ENCODE results near the gene LTBP4. TPM values are rescaled to one million over a fixed set of nuclear protein-coding genes. Genes with fewer than 3 reads are reported as not detected.
"Not testable (repeated sequence)": the region's sequence is repeated elsewhere in the genome, so short reads cannot be mapped to it uniquely, and the experiment has no call there.

LTBP4 gene
- total RNA-seq, 2 experiments from 2014 or later, result 121 to 122 TPM

DNA sequence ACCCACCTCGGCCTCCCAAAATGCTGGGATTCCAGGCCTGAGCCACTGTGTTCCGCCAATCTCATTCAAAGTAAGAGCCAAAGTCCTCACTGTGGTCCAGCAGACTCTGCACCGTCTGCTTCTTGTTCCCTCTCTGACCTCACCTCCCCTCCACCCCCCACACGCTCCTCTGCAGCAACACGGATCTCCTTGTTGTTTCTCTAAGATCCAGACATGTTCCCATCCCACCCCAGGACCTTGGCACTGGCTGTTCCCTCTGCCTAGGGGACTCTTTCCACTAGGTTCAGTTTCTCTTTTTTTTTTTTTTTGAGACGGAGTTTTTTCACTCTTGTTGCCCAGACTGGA lies 38.4 kb downstream of the LTBP4 start:
- Mint-ChIP-seq H3K36me3 (ENCODE audit: low read depth) (no peaks in the 10 kb centered on the region), H3K27ac (no peak overlapping the region), H3K4me1 (peaks cover 1% of the 10 kb centered on the region), H3K27me3 (peaks cover 4% of the 10 kb centered on the region), H3K4me3 (no peak overlapping the region), H3K9me3 (no peaks in the 10 kb centered on the region)
- POLR2A ChIA-PET, result no interaction called here
- DNase-seq, result no peak
- CTCF ChIA-PET, result no interaction called here

DNA sequence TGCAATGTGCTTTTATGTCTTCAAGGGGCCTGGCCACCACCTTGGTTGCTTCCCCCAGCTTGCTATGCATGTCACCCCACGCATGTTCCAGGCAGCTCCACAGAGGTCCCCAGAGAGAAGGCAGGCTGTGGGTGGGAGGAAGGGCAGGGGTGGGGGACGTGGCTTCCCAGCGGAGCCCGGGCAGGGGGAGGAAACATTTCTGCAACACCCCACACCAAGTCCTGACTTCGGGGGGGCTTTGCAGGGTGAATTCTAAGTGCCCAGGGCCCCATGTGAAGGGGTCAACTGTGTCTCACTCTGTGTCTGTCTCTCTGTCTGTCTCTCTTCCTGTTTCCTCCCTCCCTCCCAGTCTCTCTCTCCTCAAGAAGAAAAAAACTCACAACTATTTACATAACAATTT lies 39.6 kb downstream of the LTBP4 start:
- POLR2A ChIA-PET, result no interaction called here
- Mint-ChIP-seq H3K4me3 (no peak overlapping the region), H3K27ac (no peak overlapping the region), H3K9me3 (no peaks in the 10 kb centered on the region), H3K4me1 (peaks cover 1% of the 10 kb centered on the region), H3K27me3 (peaks cover 1% of the 10 kb centered on the region), H3K36me3 (ENCODE audit: low read depth) (no peaks in the 10 kb centered on the region)
- CTCF ChIA-PET, result interaction anchor here (0.6 kb wide), 1 partner anchor 462 kb away, joined by 4 read pairs; no protein-coding TSS in a partner anchor
- DNase-seq, result no peak

DNA sequence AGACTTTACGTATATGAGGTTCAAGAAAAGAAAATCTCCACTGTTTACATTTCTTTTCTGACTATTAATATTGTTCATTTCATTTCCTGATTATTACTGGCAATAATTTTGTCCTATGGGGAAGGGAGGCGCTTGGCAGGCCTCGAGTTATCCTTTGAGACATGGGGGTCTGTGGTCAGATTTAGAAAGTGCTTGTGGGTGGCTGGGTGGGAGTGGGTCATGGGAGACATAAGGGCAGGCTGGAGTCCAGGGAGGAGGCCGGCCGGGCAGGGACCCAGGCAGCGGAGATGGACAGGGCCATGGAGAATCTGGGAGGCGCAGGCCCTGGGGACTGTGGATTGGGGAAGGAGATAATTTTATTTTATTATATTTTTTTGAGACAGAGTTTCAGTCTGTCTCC lies 40.1 kb downstream of the LTBP4 start:
- ChIA-PET POLR2A (no interaction called here), CTCF (no interaction called here)
- DNase-seq, result no peak
- H3K9me3 Mint-ChIP-seq, result no peaks in the 10 kb centered on the region
- H3K27ac Mint-ChIP-seq, result no peak overlapping the region
- H3K4me3 Mint-ChIP-seq, result no peak overlapping the region
- peaks cover 6% of the 10 kb centered on the region for H3K4me1 Mint-ChIP-seq
- no peaks in the 10 kb centered on the region for H3K36me3 Mint-ChIP-seq (ENCODE audit: low read depth)
- peaks cover 6% of the 10 kb centered on the region for H3K27me3 Mint-ChIP-seq

DNA sequence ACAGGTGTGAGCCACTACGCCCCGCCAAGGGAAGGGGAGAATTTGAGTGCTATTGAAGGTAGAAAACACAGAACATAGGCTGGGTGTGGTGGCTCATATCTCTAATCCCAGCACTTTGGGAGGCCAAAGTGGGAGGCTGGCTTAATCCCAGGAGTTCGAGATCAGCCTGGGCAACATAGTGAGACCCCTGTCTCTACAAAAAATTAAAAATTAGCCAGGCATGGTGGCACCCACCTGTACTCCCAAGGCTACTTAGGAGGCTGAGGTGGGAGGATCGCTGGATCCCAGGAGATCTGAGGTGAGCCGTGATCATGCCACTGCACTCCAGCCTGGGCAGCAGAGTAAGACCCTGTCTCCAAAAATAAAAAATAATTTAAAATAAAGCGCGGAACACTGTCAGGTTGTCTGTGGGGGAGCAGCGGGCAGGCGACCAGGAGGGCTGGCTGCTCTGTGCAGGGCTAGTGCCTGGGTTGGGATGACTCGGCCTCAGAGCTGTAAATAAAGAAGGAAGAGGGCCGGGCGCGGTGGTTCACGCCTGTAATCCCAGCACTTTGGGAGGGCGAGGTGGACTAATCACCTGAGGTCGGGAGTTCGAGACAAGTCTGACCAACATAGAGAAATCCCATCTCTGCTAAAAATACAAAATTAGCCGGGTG lies 41.0 kb downstream of the LTBP4 start:
- H3K9me3 Mint-ChIP-seq, result no peaks in the 10 kb centered on the region
- H3K27me3 Mint-ChIP-seq, result peaks cover 6% of the 10 kb centered on the region
- no peaks in the 10 kb centered on the region for H3K36me3 Mint-ChIP-seq (ENCODE audit: low read depth)
- ChIA-PET POLR2A (interaction anchor here (0.7 kb wide), 1 partner anchor 251 kb away, joined by 4 read pairs; no protein-coding TSS in a partner anchor), CTCF (interaction anchor here (5.2 kb wide), 1 partner anchor 8 kb away, joined by 49 read pairs; no protein-coding TSS in a partner anchor)
- DNase-seq, result no peak
- H3K27ac Mint-ChIP-seq, result no peak overlapping the region
- peaks cover 6% of the 10 kb centered on the region for H3K4me1 Mint-ChIP-seq
- H3K4me3 Mint-ChIP-seq, result no peak overlapping the region

DNA sequence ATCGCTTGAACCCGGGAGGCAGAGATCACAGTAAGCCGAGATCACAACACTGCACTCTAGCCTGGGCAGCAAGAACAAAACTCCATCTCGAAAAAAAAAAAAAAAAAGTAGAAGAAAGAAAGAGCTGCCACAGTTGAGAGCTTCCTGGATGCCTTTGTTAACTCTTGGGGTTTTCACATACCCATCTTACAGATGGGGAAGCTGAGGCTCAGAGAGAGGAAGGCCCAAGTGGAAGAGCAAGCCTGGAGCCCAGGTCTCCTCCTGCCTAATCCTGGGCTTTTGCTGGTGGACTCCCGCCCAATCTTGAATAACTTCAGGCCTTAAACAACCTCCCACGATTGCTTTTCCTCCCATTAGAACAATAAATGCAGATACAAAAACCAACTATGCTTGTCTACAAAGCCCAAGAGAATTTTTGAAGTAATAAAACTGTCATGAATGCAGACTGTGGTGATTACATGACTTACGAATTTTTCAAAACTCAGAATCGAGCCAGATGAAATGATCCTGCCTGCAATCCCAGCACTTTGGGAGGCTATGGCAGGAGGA lies 41.7 kb downstream of the LTBP4 start:
- Mint-ChIP-seq H3K9me3 (no peaks in the 10 kb centered on the region), H3K36me3 (ENCODE audit: low read depth) (no peaks in the 10 kb centered on the region), H3K4me1 (peaks cover 6% of the 10 kb centered on the region), H3K4me3 (no peak overlapping the region), H3K27ac (no peak overlapping the region), H3K27me3 (peaks cover 6% of the 10 kb centered on the region)
- ChIA-PET CTCF (interaction anchor here (5.2 kb wide), 1 partner anchor 8 kb away, joined by 49 read pairs; no protein-coding TSS in a partner anchor), POLR2A (interaction anchor here (0.6 to 0.7 kb wide), 2 partner anchors 15 to 251 kb away, joined by 3 to 4 read pairs; no protein-coding TSS in a partner anchor)
- DNase-seq, result no peak

DNA sequence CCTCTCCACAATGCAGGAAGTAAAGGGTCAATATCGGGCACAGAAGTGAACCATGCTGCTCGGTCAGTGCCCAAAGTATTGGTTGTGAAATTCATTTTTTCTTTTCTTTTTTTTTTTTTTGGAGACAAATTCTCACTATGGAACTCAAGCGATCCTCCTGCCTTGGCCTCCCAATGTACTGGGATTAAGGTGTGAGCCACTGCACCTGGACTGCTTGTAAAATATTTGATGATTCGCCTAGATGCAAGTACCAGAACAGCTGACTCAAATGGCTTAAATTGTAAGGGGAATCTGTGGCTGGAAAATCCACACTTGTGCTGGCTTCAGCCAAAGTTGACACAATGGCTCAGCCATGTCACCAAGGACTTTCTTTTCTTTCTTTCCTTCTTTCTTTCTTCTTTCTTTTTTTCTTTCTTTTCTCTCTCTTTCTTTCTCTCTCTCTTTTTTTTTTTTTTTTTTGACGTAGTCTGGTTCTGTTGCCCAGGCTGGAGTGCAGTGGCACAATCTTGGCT lies 45.6 kb downstream of the LTBP4 start:
- H3K9me3 Mint-ChIP-seq, result no peaks in the 10 kb centered on the region
- no peak overlapping the region for H3K27ac Mint-ChIP-seq
- no peak for DNase-seq
- POLR2A ChIA-PET, result no interaction called here
- peaks cover 10% of the 10 kb centered on the region for H3K27me3 Mint-ChIP-seq
- CTCF ChIA-PET, result interaction anchor here (0.7 to 5.2 kb wide), 2 partner anchors 12 to 76 kb away, joined by 4 to 49 read pairs; no protein-coding TSS in a partner anchor
- H3K36me3 Mint-ChIP-seq (ENCODE audit: low read depth), result no peaks in the 10 kb centered on the region
- peaks cover 6% of the 10 kb centered on the region for H3K4me1 Mint-ChIP-seq
- H3K4me3 Mint-ChIP-seq, result no peak overlapping the region

DNA sequence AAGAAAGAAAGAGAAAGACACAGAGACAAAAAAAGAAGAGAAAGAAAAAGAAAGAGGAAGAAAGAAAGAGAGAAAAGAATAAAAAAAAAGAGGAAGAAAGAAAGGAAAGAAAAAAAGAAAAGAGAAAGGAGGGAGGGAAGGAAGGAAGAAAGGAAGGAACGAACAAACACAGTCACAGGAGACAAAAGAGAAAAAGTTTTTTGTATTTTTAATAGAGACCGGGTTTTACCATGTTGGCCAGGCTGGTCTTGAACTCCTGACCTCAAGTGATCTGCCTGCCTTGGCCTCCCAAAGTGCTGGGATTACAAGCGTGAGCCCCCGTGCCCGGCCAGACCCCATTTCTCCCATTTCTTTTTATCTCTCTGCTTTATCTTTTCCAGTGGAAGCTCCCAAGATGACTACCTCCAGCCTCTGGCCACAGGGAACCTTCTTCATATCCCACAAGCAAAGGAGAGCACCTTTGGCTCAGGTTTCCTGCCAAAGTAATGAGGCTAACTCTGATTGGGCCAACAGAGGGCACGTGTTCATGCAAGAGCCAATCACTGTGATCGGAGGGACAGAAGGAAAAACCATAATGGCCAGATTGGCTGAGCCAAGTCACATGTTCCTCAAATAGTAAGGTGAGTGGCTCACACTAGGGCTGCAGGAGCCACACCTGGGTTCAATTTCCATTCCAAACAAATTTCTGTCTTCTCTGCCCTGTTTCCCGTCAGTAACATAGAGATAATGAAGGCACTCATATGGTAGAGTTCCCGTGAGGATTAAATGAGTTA lies 48.9 kb downstream of the LTBP4 start:
- H3K4me1 Mint-ChIP-seq; DNase-seq; H3K4me3 Mint-ChIP-seq; H3K27ac Mint-ChIP-seq; H3K9me3 Mint-ChIP-seq; H3K27me3 Mint-ChIP-seq; H3K36me3 Mint-ChIP-seq (ENCODE audit: low read depth): not testable (repeated sequence)
- CTCF ChIA-PET, result interaction anchor here (0.6 kb wide), 1 partner anchor 29 kb away, joined by 8 read pairs; no protein-coding TSS in a partner anchor
- POLR2A ChIA-PET, result interaction anchor here (0.6 to 1.0 kb wide), 2 partner anchors 13 to 322 kb away, joined by 3 read pairs; no protein-coding TSS in a partner anchor

DNA sequence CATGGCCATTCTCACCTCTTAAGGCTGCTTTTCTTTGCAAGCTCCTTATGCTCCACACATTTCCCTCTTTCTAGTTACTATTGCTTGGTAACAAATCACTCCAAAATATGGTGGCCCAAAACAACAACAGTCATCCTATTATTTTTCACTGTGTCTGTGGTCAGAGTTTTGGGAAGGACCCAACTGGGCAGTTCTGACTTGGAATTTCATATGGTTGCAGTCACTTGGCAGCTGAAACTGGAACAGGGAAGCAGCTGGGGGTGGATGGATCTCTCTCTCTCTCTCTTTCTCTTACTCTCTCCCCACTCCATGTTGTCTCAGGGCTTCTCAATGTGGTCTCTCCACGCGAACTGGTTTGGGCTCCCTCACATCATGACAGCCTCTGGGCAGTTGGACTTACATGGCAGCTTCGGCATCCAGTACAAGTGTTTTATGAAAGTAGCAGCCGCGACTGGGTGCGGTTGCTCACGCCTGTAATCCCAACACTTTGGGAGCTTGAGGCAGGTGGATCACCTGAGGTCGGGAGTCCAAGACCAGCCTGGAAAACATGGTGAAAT lies 49.7 kb downstream of the LTBP4 start:
- no peak overlapping the region for H3K27ac Mint-ChIP-seq
- CTCF ChIA-PET, result interaction anchor here (0.6 kb wide), 2 partner anchors 30 to 553 kb away, joined by 3 to 8 read pairs; no protein-coding TSS in a partner anchor
- H3K27me3 Mint-ChIP-seq, result peaks cover 8% of the 10 kb centered on the region

DNA sequence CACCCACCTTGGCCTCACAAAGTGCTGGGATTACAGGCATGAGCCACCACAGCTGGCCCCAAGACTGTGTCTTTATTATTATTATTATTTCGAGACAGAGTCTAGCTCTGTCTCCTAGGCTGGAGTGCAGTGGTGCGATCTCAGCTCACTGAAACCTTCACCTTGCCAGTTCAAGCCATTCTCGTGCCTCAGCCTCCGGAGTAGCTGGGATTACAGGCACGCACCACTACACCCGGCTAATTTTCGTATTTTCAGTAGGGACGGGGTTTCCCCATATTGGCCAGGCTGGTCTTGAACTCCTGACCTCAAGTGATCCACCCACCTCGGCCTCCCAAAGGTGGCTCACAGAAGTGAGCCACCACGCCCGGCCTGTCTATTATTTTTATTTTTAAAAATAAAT lies 51.1 kb downstream of the LTBP4 start:
- H3K9me3 Mint-ChIP-seq; H3K4me1 Mint-ChIP-seq; H3K27ac Mint-ChIP-seq; DNase-seq; POLR2A ChIA-PET; H3K27me3 Mint-ChIP-seq; H3K36me3 Mint-ChIP-seq (ENCODE audit: low read depth); H3K4me3 Mint-ChIP-seq: not testable (repeated sequence)
- CTCF ChIA-PET, result interaction anchor here (0.7 to 0.8 kb wide), 2 partner anchors 12 to 17 kb away, joined by 3 read pairs; no protein-coding TSS in a partner anchor

More for the DNA sequence above, 49.7 kb downstream of the LTBP4 start:
- Mint-ChIP-seq H3K4me3 (no peak overlapping the region), H3K36me3 (ENCODE audit: low read depth) (no peaks in the 10 kb centered on the region), H3K9me3 (no peaks in the 10 kb centered on the region), H3K4me1 (peaks cover 4% of the 10 kb centered on the region)
- DNase-seq, result no peak
- POLR2A ChIA-PET, result interaction anchor here (0.6 to 1.0 kb wide), 2 partner anchors 12 to 321 kb away, joined by 3 read pairs; no protein-coding TSS in a partner anchor

DNA sequence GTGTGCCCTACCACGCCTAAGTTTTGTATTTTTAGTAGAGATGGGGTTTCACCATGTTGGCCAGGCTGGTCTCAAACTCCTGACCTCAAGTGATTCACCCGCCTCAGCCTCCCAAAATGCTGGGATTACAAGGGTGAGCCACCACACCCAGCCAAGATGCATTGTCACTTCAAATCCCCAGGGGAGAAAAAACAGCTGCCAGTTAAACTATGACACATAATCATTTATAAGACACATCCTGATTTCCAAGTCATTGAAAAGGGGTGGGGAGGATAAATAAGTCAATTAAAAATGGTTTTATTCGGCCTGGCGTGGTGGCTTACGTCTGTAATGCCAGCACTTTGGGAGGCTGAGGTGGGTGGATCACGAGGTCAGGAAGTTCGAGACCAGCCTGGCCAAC lies 54.5 kb downstream of the LTBP4 start:
- H3K27ac Mint-ChIP-seq; H3K9me3 Mint-ChIP-seq; H3K36me3 Mint-ChIP-seq (ENCODE audit: low read depth); H3K4me3 Mint-ChIP-seq; POLR2A ChIA-PET; DNase-seq; H3K27me3 Mint-ChIP-seq; H3K4me1 Mint-ChIP-seq: not testable (repeated sequence)
- CTCF ChIA-PET, result interaction anchor here (1.2 kb wide), 1 partner anchor 21 kb away, joined by 3 read pairs; no protein-coding TSS in a partner anchor

DNA sequence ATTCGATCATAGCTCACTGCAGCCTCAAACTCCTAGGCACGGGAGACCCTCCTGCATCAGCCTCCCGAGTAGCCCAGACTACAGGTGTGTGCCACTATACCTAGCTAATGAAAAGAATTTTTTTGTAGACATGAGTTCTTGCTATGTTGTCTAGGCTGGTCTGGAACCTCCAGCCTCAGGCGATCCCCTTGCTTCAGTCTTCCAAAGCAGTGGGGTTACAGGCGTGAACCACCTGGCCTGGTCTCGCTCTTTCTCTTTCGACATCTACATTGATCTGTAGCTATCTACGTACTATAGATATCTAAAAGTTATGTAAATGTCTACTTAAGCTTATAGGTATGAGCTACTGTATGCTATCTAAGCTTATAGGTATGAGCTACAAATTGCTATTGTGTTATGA lies 56.9 kb downstream of the LTBP4 start:
- Mint-ChIP-seq H3K4me3 (no peak overlapping the region), H3K27me3 (peaks cover 6% of the 10 kb centered on the region), H3K27ac (no peak overlapping the region), H3K9me3 (no peaks in the 10 kb centered on the region), H3K36me3 (ENCODE audit: low read depth) (no peaks in the 10 kb centered on the region), H3K4me1 (peaks cover 8% of the 10 kb centered on the region)
- ChIA-PET CTCF (interaction anchor here (1.8 kb wide), 1 partner anchor 23 kb away, joined by 8 read pairs; no protein-coding TSS in a partner anchor), POLR2A (no interaction called here)
- DNase-seq, result no peak

DNA sequence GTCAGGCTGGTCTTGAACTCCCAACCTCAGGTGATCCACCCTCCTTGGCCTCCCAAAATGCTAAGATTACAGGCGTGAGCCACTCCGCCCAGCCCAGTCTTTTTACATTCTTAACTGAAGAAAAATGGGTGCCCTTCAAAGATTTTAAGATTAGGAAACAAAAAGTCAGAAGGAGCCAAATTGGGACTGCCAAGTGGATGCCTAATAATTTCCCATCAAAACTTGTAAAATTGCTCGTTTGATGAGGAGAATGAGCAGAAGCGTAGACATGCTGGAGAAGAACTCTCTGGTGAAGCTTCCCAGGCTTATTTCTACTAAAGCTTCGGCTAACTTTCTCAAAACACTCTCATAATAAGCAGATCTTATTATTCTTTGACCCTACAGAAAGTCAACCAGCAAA lies 57.9 kb downstream of the LTBP4 start:
- ChIA-PET POLR2A (no interaction called here), CTCF (interaction anchor here (1.6 to 1.8 kb wide), 2 partner anchors 24 to 160 kb away, joined by 3 to 8 read pairs; no protein-coding TSS in a partner anchor)
- DNase-seq, result no peak
- peaks cover 19% of the 10 kb centered on the region for H3K4me1 Mint-ChIP-seq
- H3K9me3 Mint-ChIP-seq, result no peaks in the 10 kb centered on the region
- H3K4me3 Mint-ChIP-seq, result no peak overlapping the region
- H3K36me3 Mint-ChIP-seq (ENCODE audit: low read depth), result no peaks in the 10 kb centered on the region
- peaks cover 8% of the 10 kb centered on the region for H3K27me3 Mint-ChIP-seq
- no peak overlapping the region for H3K27ac Mint-ChIP-seq
